ENCODE results near the gene SERPINA3.
"Not testable (repeated sequence)": the region's sequence is repeated elsewhere in the genome, so short reads cannot be mapped to it uniquely, and the experiment has no call there.

The SERPINA3 gene

GRCh38 chr14:94633121-94633520, 20.9 kb downstream of the SERPINA3 start:
- no peak for DNase-seq (ENCODE audit: low spot score)

GRCh38 chr14:94635154-94635553, 23.0 kb downstream of the SERPINA3 start:
- DNase-seq (ENCODE audit: low spot score): no peak

GRCh38 chr14:94636744-94637412, 24.7 kb downstream of the SERPINA3 start:
- no peak for DNase-seq (ENCODE audit: low spot score)

- DNase-seq (ENCODE audit: low spot score): not testable (repeated sequence)
These were observed 25.6 kb downstream of the SERPINA3 start for GRCh38 chr14:94637814-94638213.

- peak; percentile 5 for DNase-seq (ENCODE audit: low spot score)
These were observed 26.1 kb downstream of the SERPINA3 start for GRCh38 chr14:94638339-94638738.

GRCh38 chr14:94638961-94639817, 27.0 kb downstream of the SERPINA3 start:
- no peak for DNase-seq (ENCODE audit: low spot score)

GRCh38 chr14:94640721-94641631, 28.8 kb downstream of the SERPINA3 start:
- no peak for DNase-seq (ENCODE audit: low spot score)

- DNase-seq (ENCODE audit: low spot score): no peak
These were observed 29.4 kb downstream of the SERPINA3 start for GRCh38 chr14:94641632-94641955.

GRCh38 chr14:94643316-94644101, 31.3 kb downstream of the SERPINA3 start:
- no peak for DNase-seq (ENCODE audit: low spot score)

- DNase-seq (ENCODE audit: low spot score): no peak
These were observed 31.9 kb downstream of the SERPINA3 start for GRCh38 chr14:94644102-94644535.

- no peak for DNase-seq (ENCODE audit: low spot score)
These were observed 33.9 kb downstream of the SERPINA3 start for GRCh38 chr14:94646066-94646465.

GRCh38 chr14:94646481-94646880, 34.3 kb downstream of the SERPINA3 start:
- peak; percentile 29 for DNase-seq (ENCODE audit: low spot score)

GRCh38 chr14:94648801-94649200, 36.6 kb downstream of the SERPINA3 start:
- DNase-seq (ENCODE audit: low spot score): no peak

- no peak for DNase-seq (ENCODE audit: low spot score)
These were observed 37.6 kb downstream of the SERPINA3 start for GRCh38 chr14:94649543-94650443.

- DNase-seq (ENCODE audit: low spot score): no peak
These were observed 38.2 kb downstream of the SERPINA3 start for GRCh38 chr14:94650444-94650775.

GRCh38 chr14:94650806-94651805, 38.9 kb downstream of the SERPINA3 start:
- no peak for DNase-seq (ENCODE audit: low spot score)

GRCh38 chr14:94653321-94653720, 41.1 kb downstream of the SERPINA3 start:
- DNase-seq (ENCODE audit: low spot score): no peak

- DNase-seq (ENCODE audit: low spot score): no peak
These were observed 42.1 kb downstream of the SERPINA3 start for GRCh38 chr14:94654071-94654861.

Measured in putamen (tissue), 1 donor.